HG03066 (cell line): ENCODE results near the gene NDST1.

Experiments used
- ATAC-seq: cut with Tn5 transposase; IDR thresholded peaks from one replicate; pipeline ENCODE4 v1.9.1; 2021; ENCODE audit warnings: low read depth; ENCODE audit not compliant: unreplicated experiment

The NDST1 gene

DNA sequence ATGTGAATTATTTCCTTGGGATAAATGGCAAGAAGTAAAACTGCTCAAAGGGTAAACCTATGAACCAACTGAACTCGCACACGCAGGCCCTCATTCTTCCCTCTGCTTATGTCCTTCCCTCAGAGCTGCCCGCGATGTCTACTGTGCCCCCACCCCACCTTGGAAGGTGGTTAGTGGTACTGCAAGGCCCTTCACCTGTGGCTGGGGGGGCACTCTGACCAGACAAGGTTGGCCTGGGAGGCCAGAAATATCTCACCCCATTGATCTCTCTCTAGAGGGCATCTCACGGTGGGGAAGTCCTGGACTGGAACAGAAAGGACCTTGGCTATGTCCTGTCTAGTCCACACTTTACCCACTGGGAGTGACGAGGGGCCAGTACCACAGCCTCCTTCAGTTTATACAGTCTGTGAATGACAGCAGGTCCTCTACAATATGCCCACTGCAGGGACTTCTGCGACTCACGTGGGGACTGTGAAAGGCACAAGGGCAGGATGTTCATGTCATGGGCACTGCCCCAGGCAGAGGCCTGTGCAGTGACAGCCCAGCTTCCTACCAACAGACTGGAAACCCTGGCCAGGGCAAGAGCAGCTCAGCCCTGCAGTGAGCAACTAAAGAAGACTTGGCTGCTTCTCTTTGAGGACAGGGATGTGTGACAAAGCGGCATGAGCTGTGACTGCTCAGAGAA is 75.8 kb downstream of the NDST1 start:
- no peak for ATAC-seq

DNA sequence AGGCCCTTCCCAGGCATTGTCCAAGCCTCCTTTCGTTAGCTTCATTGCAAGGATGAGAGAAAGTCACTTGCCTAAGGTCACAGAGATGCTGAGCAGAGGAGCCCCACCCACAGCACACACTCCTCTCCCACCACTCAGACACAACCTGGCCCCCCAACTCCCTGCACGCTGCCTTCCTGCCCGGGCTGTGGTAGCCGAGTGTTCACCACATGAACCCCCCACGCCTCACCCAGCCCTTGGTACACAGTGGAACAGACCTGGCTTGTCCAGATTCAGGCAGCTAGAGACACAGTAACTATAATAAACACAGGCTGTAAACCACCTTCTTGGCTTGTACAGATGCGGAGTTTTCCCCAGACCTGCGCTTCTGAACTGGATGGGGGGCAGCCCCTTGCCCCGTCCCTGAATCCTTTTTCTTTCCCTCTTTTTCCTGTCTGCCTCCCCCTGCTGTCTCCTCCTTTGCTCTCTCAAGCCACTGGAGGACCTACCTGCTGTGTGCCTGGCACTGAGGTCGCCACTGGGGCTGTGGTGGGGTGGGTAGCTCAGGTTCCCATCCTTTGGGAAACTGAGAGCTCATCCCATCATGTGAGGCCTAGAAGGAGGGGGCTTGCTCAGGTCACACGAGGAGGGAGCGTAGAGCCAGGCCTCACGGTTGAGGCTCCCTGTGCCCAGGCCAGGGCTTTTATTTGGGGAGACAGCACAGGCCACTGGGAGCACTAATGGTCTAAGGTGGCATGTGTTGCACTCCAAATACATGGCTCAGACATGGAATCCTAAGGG is 76.8 kb downstream of the NDST1 start:
- no peak for ATAC-seq

DNA sequence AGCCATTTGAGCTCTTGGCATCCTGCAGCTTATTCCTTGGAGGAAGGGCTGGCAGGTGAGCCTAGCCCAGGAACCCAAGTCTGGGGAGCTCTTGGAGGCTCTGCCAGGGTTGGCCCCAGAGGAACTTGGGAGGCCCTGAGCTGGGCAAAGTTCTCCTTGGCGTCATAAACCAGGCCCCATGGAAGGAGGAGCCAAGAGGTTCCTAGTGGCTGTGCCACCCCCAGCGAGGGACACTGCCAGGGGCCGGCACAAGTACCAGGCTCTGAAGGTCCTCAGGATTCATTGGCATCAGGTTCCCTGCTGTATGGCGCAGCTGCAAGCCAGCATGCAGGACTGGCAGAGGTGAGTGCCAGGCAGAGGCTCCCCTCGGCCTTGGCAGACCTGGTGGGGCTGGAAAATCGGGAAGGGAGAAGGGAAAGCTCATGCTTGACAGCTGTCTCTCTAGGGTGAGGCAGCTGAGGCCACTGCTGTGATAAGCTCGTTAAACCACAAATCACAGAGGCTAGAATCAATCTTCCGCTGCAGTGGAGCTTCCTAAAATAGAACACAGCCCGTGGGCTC is 77.9 kb downstream of the NDST1 start:
- ATAC-seq, result no peak

DNA sequence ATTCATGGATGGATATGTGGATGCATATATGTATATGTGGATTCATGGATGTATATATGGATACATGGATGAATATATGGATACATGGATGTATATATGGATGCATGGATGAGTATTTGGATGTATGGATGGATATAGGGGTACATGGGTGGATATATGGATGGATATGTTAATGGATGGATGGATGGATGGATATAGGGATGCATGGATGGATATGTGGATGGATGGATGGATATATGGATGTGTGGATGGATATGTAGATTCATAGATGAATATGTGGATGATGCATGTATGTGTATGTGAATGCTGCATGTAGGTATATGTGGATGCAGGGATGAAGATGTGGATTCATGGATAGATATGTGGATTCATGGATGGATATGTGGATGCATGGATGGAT is 79.1 kb downstream of the NDST1 start:
- ATAC-seq, result no peak

DNA sequence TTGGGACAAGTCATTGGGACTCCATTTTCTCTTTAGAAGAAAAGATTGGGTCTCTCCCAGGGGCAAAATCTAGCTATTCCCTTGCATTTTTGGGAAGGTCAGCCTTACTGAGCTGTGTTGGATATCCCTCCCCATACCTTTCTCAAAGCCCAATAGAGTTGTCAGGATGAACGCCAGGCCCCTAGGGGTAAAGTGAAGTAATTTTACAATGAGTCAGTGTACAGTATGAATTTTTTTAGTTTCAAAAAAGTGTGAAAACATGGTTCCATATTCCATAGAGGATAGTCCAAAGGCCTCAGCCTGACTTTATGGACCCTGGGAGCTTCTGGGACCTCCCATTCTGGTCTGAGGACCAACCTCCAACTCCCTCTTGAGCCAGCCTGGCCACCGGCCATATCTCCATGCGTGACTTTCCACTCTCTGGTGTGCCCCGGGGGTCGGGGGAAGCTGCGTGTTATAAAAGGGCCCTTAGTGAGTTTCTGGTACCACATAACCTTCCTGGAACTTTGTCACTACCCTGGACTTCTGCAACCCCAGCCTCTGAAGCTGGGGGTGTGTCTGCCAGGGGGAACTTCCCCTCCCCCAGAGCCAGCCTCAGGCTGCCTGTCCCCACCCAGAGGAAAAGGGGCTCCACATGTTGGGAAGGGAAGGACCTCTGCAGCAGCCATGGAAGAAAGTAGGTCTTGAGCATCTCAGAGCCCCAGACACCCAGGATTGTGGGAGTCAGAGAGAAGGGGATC is 80.1 kb downstream of the NDST1 start:
- ATAC-seq, result no peak

DNA sequence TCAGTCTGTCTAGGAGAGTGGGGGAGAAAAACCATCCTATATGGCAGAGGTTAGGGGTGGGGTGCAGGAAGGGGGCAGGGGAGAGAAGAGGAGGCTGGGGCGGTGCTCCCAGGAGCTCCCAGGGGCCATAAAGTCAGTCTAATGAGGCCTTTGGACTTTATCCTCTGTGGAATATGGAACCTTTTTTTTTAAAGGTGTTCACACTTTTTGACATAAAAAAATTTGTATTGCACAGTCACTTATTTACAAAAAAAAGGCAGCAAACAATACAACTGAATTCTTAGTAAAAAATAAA is 80.6 kb downstream of the NDST1 start:
- ATAC-seq, result no peak

DNA sequence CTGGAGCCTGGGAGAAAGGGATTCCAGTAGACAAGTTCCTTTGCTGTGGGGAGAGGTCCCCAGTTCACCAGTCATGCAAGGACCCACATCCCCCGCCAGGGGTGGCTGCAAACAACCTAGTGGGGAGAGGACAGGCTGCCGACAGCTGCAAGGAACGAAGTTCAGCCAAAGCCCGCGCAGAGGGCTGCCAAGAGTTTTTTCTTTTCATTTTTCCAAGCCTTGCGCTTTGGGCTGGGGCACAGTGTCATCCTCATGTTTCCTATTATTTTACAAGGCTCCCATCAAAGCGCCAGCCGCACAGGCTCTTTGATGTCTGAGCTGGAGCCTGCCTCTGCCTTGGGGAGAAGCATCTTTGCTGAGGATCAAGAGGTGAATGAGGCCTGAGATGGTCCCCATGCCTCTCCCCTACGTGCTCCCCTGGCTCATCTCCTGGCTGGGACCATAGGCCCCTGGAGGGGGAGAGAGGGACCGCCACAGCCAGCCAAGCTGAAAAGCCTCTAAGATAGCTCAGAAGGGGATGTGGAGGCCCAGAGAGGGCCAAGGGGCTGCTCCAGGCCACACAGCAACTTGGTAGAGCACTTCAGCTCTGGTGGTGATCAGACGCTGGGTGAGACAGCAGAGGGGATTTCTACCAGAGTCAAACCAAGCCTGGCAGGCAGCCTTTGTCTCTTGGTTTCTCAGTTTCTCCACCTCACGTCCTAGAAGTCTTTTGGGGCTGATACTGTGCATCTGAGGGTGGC is 82.1 kb downstream of the NDST1 start:
- ATAC-seq, result no peak

DNA sequence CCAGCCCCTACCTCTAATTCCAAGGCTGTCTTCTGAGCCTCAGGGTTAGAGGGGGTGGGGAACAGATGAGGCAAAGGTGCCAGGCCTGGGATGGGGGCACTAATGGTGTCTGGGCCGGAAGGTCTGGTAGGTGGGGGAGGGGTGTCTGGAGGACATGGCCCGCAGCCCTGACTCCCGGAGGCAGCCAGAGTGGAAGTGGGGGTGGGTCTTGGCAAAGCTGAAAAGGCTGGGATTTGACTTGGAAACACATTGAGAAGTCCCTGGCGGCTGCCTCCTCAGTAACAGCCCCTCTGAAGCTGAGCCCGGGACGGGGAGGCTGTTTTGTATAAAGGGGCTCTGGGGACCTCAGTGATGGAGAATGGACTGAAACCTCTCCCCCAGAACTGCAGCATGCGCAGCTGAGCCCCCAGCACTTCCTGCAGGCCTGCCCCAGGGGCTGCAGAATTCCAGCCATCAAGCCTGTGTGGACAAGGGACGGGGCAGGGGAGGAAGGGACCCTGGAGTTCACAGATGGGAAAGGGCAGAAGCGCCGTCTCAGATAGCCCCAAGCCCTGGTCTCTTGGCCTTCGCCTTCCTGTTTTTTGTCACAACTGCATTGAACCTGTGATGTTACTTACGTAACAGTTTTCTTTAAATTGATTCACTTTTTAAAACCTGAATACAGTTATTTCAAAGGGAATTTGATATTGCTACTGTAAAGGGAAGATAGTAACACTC is 83.2 kb downstream of the NDST1 start:
- no peak for ATAC-seq

DNA sequence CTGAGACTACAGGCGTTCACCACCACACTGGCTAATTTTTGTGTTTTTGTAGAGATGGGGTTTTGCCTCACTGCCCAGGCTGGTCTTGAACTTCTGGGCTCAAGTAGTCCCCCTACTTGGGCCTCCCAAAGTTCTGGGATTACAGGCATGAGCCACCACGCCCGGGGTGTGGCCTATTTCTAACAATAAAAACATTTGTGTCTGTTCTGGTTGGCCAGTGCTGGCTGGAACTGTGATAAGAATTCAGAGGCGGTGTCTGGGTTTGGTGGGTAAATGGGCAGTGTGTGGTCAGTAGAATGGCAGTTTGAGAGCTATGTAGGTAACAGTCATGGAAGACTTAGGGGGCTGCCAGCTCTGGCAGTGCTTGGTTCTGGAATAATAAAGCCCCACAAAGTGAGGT is 85.7 kb downstream of the NDST1 start:
- ATAC-seq, result no peak

DNA sequence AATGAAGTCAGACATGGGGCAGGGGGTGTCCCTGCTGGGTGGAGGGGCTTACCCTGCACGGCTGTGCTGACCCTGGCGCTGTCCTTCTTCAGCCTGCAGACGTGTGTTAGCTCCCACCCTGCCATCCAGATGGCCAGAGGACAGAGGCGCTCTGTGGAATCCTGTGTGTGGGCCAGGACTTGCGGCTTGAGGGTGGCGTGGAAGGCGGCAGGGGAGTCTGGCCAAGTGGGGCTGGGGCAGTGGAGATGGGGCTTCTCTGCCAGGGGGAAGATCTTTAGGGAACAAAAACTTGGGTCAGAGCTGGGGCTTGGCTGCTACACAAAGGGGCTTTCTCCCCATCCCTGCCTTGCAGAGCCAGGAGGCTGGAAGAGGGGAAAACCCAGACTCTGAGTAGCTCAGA is 86.1 kb downstream of the NDST1 start:
- ATAC-seq, result no peak

DNA sequence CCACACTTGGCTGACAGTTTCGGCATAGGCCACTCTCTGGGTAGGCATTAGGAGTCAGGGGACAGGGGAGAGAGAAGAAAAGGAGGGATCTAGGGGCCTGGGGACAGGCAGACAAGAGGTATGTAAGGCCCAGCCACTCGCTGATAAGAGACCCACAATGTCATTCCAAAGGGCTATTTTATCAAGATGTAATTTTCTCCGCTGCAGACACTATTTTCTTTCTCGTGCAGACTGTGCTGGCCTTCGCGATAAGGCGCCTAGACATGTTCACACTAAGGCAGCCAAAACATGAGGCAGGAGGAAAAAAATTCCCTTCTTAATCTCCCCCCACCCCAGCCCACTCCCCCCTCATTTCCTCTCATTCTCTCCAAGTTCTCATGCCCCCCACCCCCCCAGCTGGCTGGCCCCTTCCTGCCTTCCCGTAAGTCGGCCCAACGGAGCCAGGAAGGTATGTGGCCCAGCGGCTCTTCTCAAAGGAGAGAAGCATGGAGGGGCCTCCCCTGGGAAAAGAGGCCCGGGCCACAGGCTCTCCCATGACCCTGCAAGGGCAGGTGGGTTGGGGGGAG is 87.6 kb downstream of the NDST1 start:
- no peak for ATAC-seq

DNA sequence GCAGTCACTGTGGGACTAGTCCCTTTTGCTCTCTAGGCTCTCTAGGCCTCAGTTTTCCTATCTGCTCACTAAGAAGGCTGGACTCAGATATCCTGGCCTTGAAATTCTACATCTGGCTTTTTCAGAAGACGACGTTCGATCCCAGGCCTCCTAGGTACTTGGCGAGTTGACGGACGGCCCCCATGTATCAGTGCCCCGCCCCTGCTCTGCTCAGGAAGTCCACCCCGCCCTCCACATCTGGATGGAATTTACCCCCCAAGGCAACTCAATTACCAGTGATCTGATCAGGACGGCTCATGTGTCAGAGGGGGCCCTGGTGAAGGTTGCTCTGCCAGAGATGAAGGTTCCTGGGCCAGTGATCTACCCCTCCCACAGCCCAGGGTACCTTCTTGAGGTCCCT is 88.4 kb downstream of the NDST1 start:
- no peak for ATAC-seq

DNA sequence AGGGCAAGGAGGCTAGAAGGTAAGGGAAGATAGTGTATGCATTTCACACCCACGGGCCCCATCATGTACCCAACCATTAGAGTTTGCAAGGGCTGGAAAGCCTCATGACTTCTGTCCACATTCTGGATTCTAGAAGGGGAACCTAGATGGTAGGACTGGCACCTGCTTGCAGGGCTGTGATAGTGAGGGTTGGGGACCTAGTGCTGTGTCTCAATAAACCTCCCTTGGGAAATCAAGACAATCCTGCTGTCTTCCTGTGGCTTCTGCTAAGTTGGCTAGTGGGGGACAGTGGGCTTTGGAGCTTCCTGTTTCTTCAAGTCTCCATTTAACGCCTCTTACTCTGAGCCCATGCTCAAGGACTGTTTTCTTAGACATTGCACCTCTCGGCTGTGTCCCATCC is 88.9 kb downstream of the NDST1 start:
- no peak for ATAC-seq

DNA sequence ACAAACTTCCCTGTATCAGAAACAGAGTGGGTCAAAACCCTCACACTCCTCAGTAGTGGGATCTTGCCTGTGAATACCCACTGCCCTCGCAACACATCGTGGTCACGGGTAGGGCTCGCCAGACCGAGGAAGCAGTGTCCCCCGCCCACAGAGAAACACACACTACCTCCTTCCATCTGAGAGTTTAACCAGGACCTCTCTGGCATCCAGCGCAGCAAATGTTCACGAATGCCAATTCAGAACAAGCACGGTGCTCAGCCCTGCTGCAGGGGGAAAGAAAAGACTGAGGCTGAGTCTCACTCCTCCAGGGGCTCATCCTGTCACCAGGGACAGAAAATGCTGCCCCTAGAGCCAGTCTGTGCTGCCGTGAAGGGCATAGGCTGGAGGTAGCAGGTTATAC is 90.1 kb downstream of the NDST1 start:
- no peak for ATAC-seq

DNA sequence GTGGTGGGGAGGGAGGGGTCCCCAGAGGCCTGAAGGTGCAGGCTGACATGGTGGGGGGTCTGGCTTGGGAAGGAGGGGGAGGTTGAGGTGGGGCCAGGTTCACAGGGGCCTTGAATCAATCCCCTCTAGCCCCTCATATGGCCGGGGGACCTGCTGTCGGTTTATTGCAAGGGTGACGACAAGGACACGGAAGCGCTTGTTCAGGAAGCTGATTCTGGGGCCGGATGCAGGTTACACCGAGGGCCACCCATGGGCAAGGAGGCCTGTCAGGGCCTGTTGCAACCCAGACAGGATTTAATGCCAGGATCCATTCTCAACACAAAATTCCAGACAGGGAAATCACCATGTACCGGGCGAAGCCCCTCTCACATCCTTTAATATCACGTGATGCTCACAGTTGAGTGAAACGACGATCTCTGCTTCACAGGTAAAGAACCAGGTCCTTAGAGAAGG is 90.9 kb downstream of the NDST1 start:
- no peak for ATAC-seq

DNA sequence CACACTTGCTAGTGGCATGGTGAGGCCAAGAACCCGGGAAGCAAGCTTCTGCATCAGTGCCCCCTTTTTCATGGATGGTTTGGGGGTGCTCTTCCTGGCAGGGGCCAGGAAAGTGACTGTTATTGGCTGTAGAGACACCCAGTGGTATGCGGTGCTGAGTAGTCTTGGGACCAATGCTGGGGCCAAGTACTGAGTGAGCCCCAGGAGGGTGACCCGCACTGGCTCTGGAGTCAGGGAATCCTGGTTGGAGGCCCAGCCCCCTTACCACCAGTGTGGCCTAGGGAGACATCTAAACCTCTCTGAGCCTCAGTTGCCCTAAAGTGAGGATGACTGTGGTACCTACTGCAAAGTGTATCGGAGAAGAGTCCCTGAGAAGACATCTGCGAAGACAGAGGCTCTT is 91.3 kb downstream of the NDST1 start:
- no peak for ATAC-seq

DNA sequence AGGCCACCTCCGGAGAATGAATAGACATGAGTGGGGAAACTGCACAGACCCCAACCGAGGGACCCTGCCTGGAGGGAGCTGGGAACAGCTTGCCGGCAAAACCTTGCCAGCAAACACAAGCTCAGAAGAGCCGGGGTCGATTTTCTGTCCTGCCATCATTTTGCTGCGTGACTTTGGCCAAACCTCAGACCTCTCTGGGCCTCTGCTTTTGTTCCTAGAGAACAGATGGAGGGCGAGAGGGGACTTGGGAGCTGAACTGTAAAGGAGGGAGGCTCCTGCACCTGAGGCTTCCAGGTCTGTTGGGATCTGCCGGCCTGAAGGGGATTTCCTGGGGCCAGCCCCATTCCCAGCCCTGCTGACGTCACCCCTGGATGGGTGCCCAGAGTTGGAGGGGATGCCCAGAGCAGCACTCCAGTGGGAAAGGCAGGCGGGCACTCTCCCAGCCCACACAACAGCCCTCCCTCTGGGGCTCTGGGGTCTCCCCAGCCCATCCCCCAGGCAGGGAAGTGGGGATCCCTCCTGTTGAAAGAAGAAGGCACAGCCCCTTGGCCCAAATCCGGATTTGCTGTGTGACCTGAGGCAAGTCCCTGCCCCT is 92.1 kb downstream of the NDST1 start:
- ATAC-seq, result no peak

DNA sequence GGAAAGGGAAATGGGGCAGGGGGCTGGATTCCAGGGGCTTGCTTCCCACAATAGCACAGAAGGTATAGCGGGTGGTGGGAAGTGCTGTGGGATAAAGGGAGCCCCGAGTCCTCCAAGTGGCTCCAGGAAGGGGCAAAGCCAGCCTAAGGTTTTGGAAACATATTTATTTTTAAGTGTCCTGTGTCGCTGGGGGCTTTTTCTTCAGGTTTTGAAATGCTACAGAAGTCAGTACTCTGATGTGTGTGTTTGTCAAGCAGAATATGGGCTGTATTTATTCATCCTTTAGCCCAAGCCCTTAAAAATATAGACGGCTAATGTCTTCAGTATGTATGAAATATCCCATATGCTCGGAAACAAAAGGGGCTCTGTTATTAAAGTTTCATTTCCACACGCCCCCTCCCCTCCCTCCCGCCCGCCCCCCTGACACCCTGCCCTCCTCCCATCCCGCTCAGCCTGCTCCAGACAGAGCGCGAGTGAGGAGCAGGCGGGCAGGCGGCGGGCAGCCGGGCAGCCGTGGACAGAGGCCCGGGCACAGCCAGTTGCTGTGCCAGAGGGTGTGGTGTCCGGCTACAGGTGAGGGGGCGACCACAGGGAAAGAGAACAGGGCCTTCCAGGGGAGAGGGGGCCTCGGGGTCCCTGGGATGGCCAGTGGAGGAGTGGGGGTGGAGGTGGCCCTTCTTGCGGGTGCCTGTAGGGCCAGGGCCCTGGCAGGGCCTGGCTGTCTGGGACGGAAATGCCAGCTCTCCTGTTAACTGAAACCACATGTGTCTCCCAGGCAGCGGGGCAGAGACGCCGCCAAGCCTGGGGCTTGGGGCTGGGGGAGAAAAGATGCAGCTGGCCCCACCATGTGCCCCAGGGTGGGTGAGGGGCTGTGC is 92.9 kb downstream of the NDST1 start:
- no peak for ATAC-seq
